Putamen (tissue), 1 donor: ENCODE results near the gene SOX9.

Experiments used
- DNase-seq: peaks from one replicate; pipeline ENCODE4 v3.0.0-alpha.2; 2016; ENCODE audit warnings: low spot score

SOX9 gene

DNA sequence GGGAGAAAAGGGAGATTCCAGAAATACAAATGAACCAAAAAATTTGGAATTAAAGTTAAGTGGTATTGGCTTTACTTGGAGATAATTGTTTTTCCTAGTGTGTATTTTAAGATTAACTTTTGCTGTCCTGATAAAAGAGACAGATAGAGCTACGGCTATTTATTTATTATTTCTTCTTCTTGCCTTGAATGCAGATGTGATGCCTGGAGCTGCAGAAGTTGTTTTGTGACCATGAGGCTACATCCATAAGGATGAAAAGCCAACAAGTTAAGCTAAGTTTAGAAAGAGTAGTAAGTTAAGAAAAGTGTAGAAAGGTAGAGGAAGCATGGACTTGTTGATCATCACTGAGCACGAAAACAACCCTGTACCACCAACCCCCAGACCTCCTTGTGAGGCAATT, 41.7 kb downstream of the SOX9 start:
- no peak for DNase-seq

- DNase-seq: no peak
Observed at GRCh38 chr17:72163474-72163873, 42.7 kb downstream of the SOX9 start.

GRCh38 chr17:72164158-72164739, 43.4 kb downstream of the SOX9 start:
- no peak for DNase-seq

GRCh38 chr17:72165192-72165866, 44.5 kb downstream of the SOX9 start:
- no peak for DNase-seq

DNA sequence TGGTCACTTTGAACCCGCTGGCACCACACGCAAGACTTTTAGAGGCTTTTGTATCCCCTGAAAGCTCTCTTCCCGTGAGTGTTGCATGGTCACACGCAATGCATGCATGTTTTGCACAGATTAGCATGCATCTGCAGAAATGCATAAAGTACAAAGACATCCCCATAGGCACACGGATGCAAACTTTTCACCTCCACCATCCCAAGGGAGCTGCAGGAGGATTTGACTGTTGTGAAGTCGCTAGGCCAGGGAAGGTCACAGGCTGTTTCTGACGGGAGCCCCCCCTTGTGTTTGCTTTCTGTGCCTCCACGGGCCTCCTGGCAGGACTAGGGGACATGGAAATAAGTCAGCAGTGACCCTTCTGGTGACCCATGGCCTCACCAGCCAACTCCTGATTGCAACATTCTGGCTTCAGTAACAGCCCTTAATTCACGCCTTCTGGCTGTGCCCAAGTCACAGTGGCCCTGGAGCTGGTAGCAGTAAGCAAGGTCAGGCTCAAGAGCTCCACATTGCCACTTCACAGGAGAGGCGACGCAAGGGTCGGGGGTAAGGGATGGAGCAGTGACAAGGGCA, 45.1 kb downstream of the SOX9 start:
- DNase-seq: no peak

DNA sequence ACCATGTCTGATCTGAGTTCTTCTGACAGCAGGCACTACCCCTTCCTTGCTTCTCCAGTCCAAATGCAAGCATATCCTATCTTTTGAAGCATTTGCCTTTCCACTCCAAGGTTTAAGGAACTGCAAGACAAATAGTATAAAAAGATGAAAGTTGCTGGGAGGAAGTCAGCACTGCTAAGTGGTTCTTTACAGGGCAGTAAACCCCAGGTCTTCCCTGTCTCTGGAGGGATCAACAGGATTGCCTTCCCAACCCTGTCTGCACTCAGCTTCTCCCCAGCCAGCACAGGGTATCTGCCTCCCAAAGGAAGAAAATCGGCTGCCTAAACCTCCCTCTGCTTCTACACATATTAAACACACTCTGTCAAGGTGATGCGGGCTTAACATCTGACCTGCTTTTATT, 46.8 kb downstream of the SOX9 start:
- no peak for DNase-seq

DNA sequence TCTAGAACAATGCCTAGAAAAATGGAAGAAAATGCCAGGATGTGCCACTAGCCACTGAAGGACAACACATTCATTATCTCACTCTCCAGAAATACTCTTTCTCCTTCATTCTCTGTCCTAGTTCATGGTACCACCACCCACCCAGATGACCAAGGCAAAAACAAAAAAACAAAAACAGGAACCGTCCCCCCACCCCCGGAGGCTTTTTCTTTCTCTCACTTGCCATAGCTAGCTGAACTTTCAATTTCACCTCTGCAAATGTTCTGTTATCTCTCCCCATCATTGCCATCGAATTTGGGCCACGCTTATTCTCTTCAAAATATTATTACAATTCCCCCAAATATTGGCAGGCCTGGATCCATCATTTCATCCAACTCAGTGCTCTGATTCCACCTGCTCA, 49.0 kb downstream of the SOX9 start:
- no peak for DNase-seq

DNA sequence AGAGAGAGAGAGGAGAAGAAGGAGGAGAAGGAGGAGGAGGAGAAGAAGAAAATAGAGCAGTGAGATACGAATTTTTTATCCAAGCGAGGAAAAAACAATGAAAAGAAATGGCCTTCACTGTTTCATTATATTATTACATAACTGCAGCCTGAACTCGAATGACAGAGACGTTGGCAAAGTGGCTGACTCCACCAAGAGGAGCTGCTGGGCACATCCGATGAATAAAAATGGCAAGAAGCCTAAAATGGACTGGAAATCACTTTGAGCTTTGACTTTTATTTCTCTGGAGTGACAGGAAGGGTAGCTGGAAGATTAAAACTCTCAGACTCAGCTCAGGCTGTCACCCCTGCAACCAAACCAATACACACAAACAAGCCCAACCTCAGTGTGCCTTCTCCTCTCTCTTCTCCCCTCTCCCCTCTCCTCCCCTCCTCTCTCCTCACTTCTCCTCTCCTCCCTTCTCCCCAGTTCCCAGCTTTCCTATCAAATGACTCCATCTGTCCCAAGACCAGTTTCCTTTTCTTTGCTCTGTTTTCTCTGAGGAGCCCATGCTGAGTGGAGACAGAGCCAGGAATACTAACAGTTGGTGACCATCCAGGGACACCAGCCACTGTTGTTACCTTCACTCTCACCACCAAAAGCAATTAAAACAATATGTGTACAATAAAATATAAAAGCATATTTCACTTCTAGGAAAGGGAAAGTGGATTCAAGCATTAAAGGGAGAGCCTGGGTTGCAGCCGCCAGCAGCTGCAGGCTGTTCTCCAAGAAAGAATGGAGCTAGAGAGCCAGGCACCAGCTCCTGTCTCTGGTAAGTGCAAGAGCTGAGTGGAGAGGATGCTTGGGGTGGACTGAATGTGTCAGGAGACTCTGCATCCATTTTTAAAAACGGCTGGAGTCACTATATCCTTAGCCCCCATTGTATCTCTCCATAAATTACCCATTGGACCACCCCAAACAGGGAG, 51.2 kb downstream of the SOX9 start:
- peak; percentile 73 for DNase-seq

DNA sequence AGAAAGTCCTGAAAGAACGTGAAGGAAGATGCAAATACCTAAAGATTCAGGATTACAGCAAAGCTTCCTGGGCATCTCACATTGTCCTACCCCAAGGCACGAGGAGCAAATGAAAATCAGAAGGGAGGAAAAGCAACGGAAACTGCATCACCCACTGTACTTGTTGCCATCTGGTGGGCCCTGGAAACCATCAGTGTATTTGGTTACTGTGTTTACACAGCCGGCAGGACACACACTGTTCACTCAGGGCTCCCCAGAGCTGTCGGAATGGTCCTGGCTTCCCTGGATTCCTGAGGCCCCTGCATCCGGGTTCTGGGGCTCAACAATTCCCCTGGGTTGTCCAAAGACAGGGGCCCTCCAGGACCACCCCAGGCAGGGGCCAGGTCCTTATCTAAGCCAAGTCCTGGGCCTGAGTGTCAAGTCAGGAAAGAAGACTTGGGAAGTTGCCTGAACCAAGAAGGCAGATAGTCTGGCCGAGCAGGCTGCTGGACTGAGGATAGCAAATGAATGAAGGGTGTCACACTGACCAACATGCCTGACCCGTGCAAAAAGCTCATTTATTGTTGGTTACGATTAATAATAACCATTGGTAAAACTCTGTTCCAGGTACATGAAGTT, 52.8 kb downstream of the SOX9 start:
- DNase-seq: no peak

DNA sequence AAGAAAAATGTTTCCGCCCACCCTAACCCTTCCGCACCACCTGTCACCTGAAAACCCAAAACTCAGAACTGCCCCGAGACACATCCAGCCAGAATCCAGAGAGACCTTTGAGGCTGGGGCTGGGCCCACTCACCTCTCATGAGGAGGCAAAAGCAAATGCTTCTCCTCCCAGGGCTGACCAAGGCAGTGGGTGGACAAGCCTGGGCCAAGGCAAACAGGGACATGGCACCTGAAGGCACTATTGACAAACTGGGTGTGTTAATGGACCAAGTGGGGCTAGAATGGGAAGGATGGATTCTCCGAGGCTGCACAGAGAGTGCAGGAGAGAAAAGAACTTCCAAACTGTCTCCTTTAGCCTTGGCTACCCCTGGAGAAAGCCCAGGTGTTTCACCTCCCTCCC, 54.4 kb downstream of the SOX9 start:
- DNase-seq: no peak
